K562 (cell line): ENCODE measurements around the gene MATN1. TPM values are rescaled to one million over a fixed set of nuclear protein-coding genes. Genes with fewer than 3 reads are reported as not detected.

Source experiments
- CBX1 ChIP-seq: sonication (generic); IDR thresholded peaks from 2 replicates; pipeline ENCODE4 v1.6.1; 2016; ENCODE audit warnings: antibody characterized with exemption, low read depth, mild to moderate bottlenecking
- ELF1 ChIP-seq: fragments of 200-800 bp; sonication (Bioruptor generic); IDR thresholded peaks from 2 replicates; pipeline ENCODE4 v1.6.1; 2016; ENCODE audit warnings: missing genetic modification characterization, missing compliant biosample characterization
- ETS1 ChIP-seq: conservative IDR thresholded peaks from 2 replicates; pipeline ENCODE4 v1.6.1; 2011; ENCODE audit warnings: low read depth, mild to moderate bottlenecking, low read length; ENCODE audit not compliant: control insufficient read depth
- ETS2 ChIP-seq: IDR thresholded peaks from 2 replicates; pipeline ENCODE4 v1.6.1; 2016; ENCODE audit warnings: borderline replicate concordance, missing genetic modification characterization, mild to moderate bottlenecking, moderate library complexity, missing compliant biosample characterization; ENCODE audit not compliant: poor library complexity, severe bottlenecking
- FIP1L1 ChIP-seq: fragments of 200-400 bp; formaldehyde crosslinking; IDR thresholded peaks from 2 replicates; pipeline ENCODE4 v1.6.1; 2018; ENCODE audit warnings: mild to moderate bottlenecking, low read depth, low read length; ENCODE audit not compliant: poor library complexity, severe bottlenecking
- HMG20B ChIP-seq: fragments of 250-450 bp; sonication (Bioruptor Pico); IDR thresholded peaks from 2 replicates; pipeline ENCODE4 v1.5.0; 2021; ENCODE audit warnings: mild to moderate bottlenecking
- ILK ChIP-seq: fragments of 450-650 bp; IDR thresholded peaks from 2 replicates; pipeline ENCODE4 v1.6.1; 2016; ENCODE audit warnings: missing genetic modification characterization, low read depth, mild to moderate bottlenecking, missing compliant biosample characterization, moderate library complexity, borderline replicate concordance
- MECOM ChIP-seq: fragments of 250-450 bp; sonication (Bioruptor Pico); IDR thresholded peaks from 2 replicates; pipeline ENCODE4 v1.8.0; 2022; ENCODE audit warnings: inconsistent platforms
- NBN ChIP-seq: fragments of 450-650 bp; IDR thresholded peaks from 2 replicates; pipeline ENCODE4 v1.6.1; 2016; ENCODE audit warnings: low read depth, mild to moderate bottlenecking
- NR4A1 ChIP-seq, 2 experiments: fragments of 250-450 bp in 1 of 2; fragments of 450-650 bp in 1 of 2; sonication (Bioruptor Pico) in 1 of 2; IDR thresholded peaks; 2 replicates each; pipeline versions ENCODE4 v1.4.0 to v1.6.1; 2016 to 2020; ENCODE audit warnings: mild to moderate bottlenecking in 2 of 2, missing compliant biosample characterization in 1 of 2, missing genetic modification characterization in 1 of 2, moderate library complexity in 1 of 2
- PHB2 ChIP-seq: fragments of 450-650 bp; IDR thresholded peaks from 2 replicates; pipeline ENCODE4 v1.6.1; 2017; ENCODE audit warnings: low read depth
- POLR2G ChIP-seq: fragments of 200-400 bp; formaldehyde crosslinking; IDR thresholded peaks from 2 replicates; pipeline ENCODE4 v1.6.1; 2017; ENCODE audit warnings: low read depth, mild to moderate bottlenecking, antibody characterized with exemption, low read length, moderate library complexity
- RAD21 ChIP-seq, 2 experiments: fragments of 250-450 bp in 1 of 2; fragments of 450-650 bp in 1 of 2; sonication (Bioruptor Pico) in 1 of 2; formaldehyde crosslinking in 1 of 2; IDR thresholded peaks in 1 of 2; conservative IDR thresholded peaks in 1 of 2; 2 replicates each; pipeline versions ENCODE4 v1.4.0 to v1.8.0; 2020 to 2022; ENCODE audit warnings: mild to moderate bottlenecking in 2 of 2, moderate library complexity in 1 of 2
- RBBP5 ChIP-seq: fragments of 200-600 bp; sonication (generic); IDR thresholded peaks from 2 replicates; pipeline ENCODE4 v1.6.1; 2012; ENCODE audit warnings: borderline replicate concordance, mild to moderate bottlenecking, low read length, control low read depth, inconsistent platforms; ENCODE audit not compliant: insufficient read depth, poor library complexity, severe bottlenecking
- RBM22 ChIP-seq: fragments of 200-400 bp; formaldehyde crosslinking; IDR thresholded peaks from 2 replicates; pipeline ENCODE4 v1.6.1; 2018; ENCODE audit warnings: low read length, low read depth; ENCODE audit not compliant: poor library complexity, severe bottlenecking
- SMAD4 ChIP-seq: fragments of 250-450 bp; sonication (Bioruptor Pico); conservative IDR thresholded peaks from 2 replicates; pipeline ENCODE4 v1.8.0; 2021; ENCODE audit warnings: inconsistent platforms, mild to moderate bottlenecking, moderate library complexity
- TEAD4 ChIP-seq, 2 experiments: sonication (generic) in 1 of 2; formaldehyde crosslinking in 1 of 2; IDR thresholded peaks; 2 replicates each; pipeline versions ENCODE4 v1.6.1 to v1.8.0; 2012 to 2022; ENCODE audit warnings: borderline replicate concordance in 1 of 2, inconsistent platforms in 1 of 2, low read length in 1 of 2, mild to moderate bottlenecking in 1 of 2, missing genetic modification reagents in 1 of 2
- TSHZ1 ChIP-seq: fragments of 250-450 bp; sonication (Bioruptor Pico); IDR thresholded peaks from 2 replicates; pipeline ENCODE4 v1.4.0; 2020; ENCODE audit warnings: mild to moderate bottlenecking, moderate library complexity
- ZBTB7A ChIP-seq: IDR thresholded peaks from 2 replicates; pipeline ENCODE4 v1.6.1; 2011; ENCODE audit warnings: low read depth, mild to moderate bottlenecking, low read length, moderate library complexity, borderline replicate concordance; ENCODE audit not compliant: control insufficient read depth
- ZKSCAN8 ChIP-seq: fragments of 200-800 bp; sonication (Bioruptor generic); IDR thresholded peaks from 2 replicates; pipeline ENCODE4 v1.6.1; 2016; ENCODE audit warnings: missing genetic modification characterization, missing compliant biosample characterization
- ZNF253 ChIP-seq: fragments of 250-450 bp; sonication (Bioruptor Pico); conservative IDR thresholded peaks from 2 replicates; pipeline ENCODE4 v1.6.1; 2021; ENCODE audit warnings: mild to moderate bottlenecking
- ZNF263 ChIP-seq: sonication (generic); formaldehyde crosslinking; IDR thresholded peaks from 2 replicates; pipeline ENCODE4 v1.8.0; 2022; ENCODE audit warnings: mild to moderate bottlenecking, missing genetic modification reagents, borderline replicate concordance
- polyA plus RNA-seq, 8 experiments: library from polyadenylated mRNA; depleted of rRNA in 4 of 8; stranded (reverse) in 5 of 8; unstranded in 3 of 8; fragments of >200 nt; fragmentation: Nextera tagmentation in 2 of 8; fragmentation: Illumina TruSeq in 1 of 8; extraction: Ambion mirVana in 2 of 8; extraction: Trizol in 1 of 8; gene quantifications; 2 replicates each; pipeline versions ENCODE4 v1.2.1 to v1.2.3, GENCODE V29; 2011 to 2014; ENCODE audit warnings: inconsistent platforms in 1 of 8, missing spikeins in 1 of 8
- total RNA-seq, 7 experiments: library from RNA; depleted of rRNA in 6 of 7; stranded (reverse); fragments of >200 nt in 6 of 7; fragmentation: Illumina TruSeq in 2 of 7; extraction: Trizol in 2 of 7; gene quantifications; 2 replicates each; pipeline versions ENCODE4 v1.2.1 to v1.2.3, GENCODE V29; 2011 to 2021; ENCODE audit warnings: low replicate concordance in 1 of 7

The MATN1 gene
- total and polyA plus RNA-seq, 9 of the 15 experiments (the other 6 are each of a cell fraction or from before 2014, with no cell fraction given): 0.10 to 2.3 (median 1.2) TPM

DNA sequence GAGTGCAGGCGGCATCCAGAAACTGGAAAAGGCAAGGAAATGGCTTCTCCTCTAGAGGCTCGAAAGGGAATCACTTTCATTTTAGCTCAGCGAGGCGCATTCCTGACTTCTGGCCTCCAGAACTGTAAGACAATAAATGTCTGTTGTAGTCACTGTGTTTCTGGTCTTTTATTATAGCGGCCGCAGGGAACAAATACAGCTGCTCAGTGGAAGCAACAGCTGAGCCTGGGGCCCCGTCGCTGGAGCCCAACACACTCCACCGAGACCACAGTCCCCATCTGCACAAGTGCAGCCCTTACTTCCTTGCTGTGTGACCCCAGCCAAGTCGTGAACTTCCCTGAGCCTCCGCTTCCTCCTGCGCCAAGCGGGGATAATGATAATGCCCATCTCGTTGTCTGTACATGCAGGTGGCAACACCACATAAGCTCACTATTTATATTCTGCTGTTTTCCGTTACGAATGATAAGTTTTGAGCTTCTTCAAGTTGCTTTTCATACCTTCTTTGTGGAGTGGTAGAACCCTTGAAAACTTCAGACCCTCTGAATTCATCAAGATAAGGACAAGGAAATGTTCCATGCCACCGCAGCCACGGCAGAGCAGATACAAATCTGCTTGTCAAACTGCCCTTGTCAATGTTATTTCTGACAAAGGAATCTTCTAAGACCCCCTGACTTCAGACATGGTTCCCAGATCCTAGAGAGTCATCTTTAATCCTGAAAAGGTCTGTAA lies 37.4 kb upstream of the MATN1 start (continued):
- TF ChIP-seq RAD21 (CRISPR knock-in tag; conservative IDR thresholded peaks at IDR 0.05 in 1 of 2, IDR thresholded peaks at IDR 0.05 in 1 of 2): 0 out of 4 replicates have a peak, but pooled peaks of 1 of the 2 experiments have one; percentile 8
- no peak for TF ChIP-seq RBM22
- no peak for TF ChIP-seq CBX1
- TF ChIP-seq NBN: no peak
- TF ChIP-seq ZKSCAN8 (CRISPR knock-in tag): peak; percentile 79; the same call in 1 of the 2 replicates
- TF ChIP-seq MECOM (CRISPR knock-in tag): peak; percentile 30; the same call in 1 of the 2 replicates
- TF ChIP-seq HMG20B (CRISPR knock-in tag): no peak
- no peak for TF ChIP-seq ETS2 (tag)
- no peak for TF ChIP-seq ILK
- TF ChIP-seq POLR2G: no peak
- 0 out of 2 replicates have a peak, but pooled peaks have one; percentile 32 for TF ChIP-seq TSHZ1 (CRISPR knock-in tag)
- no peak for TF ChIP-seq ZBTB7A
- TF ChIP-seq PHB2: no peak
- no peak for TF ChIP-seq TEAD4 (IDR thresholded peaks at IDR 0.05; ENCODE audit: low read length)
- TF ChIP-seq TEAD4 (CRISPR knock-in tag; IDR thresholded peaks at IDR 0.05; ENCODE audit: borderline replicate concordance): no peak
- TF ChIP-seq NR4A1 (CRISPR knock-in tag; IDR thresholded peaks at IDR 0.05): no peak
- TF ChIP-seq NR4A1 (tag; IDR thresholded peaks at IDR 0.05): peak; percentile 8
- no peak for TF ChIP-seq ZNF253
- peak; percentile 35 for TF ChIP-seq SMAD4 (CRISPR knock-in tag)
- 0 out of 2 replicates have a peak, but pooled peaks have one; percentile 40 for TF ChIP-seq ELF1 (tag)
- no peak for TF ChIP-seq ETS1
- TF ChIP-seq RBBP5: no peak
- TF ChIP-seq FIP1L1: no peak
- no peak for TF ChIP-seq ZNF263 (CRISPR knock-in tag)
